22Rv1 (cell line): Measurements from ENCODE around the gene GLIS1.

Experiments
- CTCF ChIP-seq: fragments of 450-650 bp; IDR thresholded peaks from 2 replicates; pipeline ENCODE4 v1.5.1; 2017; ENCODE audit warnings: mild to moderate bottlenecking
- ZFX ChIP-seq: fragments of 450-650 bp; IDR thresholded peaks from 2 replicates; pipeline ENCODE4 v1.6.1; 2017; ENCODE audit warnings: antibody characterized with exemption, borderline replicate concordance

DNA sequence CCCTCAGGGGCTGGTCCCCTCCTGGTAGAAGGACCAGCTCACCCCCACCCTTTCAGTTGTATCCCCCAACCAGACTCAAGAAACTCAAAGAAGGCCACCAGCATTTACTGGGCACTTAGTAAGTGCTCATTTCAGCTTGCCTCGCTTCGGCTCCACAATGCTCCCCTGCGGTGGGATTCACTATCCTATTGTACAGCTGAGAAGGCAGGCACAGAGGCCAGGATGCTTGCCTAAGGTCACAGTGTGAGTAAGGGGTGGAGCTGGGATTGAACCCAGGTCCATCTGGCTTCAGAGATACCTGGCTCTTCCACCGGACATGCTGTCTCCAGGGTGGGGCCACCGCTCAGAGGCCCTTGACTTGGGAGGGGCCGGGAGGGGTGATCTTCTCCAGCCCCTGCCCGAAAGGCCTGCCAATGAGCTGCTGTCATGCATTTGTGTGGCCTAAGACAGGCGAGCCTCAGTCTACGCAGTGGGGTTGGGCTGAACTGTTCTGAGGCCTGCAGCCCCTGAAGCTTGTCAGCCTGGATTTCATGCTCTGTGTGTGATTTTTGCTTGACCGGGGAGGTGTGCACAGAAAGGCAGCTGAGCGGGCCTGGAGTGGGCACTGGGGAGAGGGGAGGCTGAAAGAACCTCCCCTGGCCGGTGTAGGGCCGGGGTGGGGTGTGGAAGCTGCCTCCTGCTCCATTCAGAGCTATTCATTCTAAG is 231.7 kb downstream of the GLIS1 start:
- TF ChIP-seq CTCF (no peak), ZFX (no peak)
